SK-N-SH (cell line): ENCODE measurements around the gene MAG. TPM values are rescaled to one million over a fixed set of nuclear protein-coding genes. Genes with fewer than 3 reads are reported as not detected.
A peak's percentile ranks its signal among the peaks of the same experiment; 100 is the strongest.

Source experiments
- CTCF ChIA-PET: fragments of 300-600, 350-600 bp; formaldehyde crosslinking; extraction: SDS; loops from one replicate; lab custom pipeline; 2021; lab: Yijun Ruan, JAX
- POLR2A ChIA-PET: fragments of 350-600 bp; sonication (Branson Sonifier 250); formaldehyde crosslinking; extraction: SDS; loops from one replicate; lab custom pipeline; 2020; ENCODE audit warnings: antibody characterized with exemption, inconsistent platforms; lab: Yijun Ruan, JAX
- DNase-seq: peaks from one replicate; pipeline ENCODE4 v3.0.0; 2012
- H2AFZ ChIP-seq: fragments of 200-600 bp; sonication (generic); 2 replicates; pipeline ENCODE4 v1.8.1; 2016; ENCODE audit warnings: antibody characterized with exemption, mild to moderate bottlenecking, low read depth
- H3F3A ChIP-seq: fragments of 200-600 bp; sonication (generic); replicated peaks from 2 replicates; pipeline ENCODE3; 2016; ENCODE audit warnings: antibody characterized with exemption, mild to moderate bottlenecking; ENCODE audit not compliant: insufficient read depth
- H3K27ac ChIP-seq, 2 experiments: fragments of 200-500 bp in 1 of 2; fragments of 200-600 bp in 1 of 2; sonication (Bioruptor generic) in 1 of 2; sonication (generic), shearing (Covaris generic) in 1 of 2; 2 replicates each; pipeline versions ENCODE4 v1.5.1 to v1.6.1; 2014 to 2016; ENCODE audit warnings: low read depth in 2 of 2, inconsistent platforms in 1 of 2, low read length in 1 of 2, mild to moderate bottlenecking in 1 of 2, mixed read lengths in 1 of 2
- H3K27me3 ChIP-seq: fragments of 200-600 bp; sonication (generic), shearing (Covaris generic); 2 replicates; pipeline ENCODE4 v1.6.1; 2016; ENCODE audit warnings: mixed run types; ENCODE audit not compliant: insufficient read depth
- H3K36me3 ChIP-seq, 2 experiments: fragments of 200-500 bp in 1 of 2; fragments of 200-600 bp in 1 of 2; sonication (Bioruptor generic) in 1 of 2; sonication (generic) in 1 of 2; replicated peaks in 1 of 2; 2 replicates each; pipeline versions ENCODE3 to v1.5.1; 2014 to 2016; ENCODE audit warnings: low read length in 1 of 2, mild to moderate bottlenecking in 1 of 2; ENCODE audit not compliant: insufficient read depth in 2 of 2, control insufficient read depth in 1 of 2
- H3K4me1 ChIP-seq, 2 experiments: fragments of 200-500 bp in 1 of 2; fragments of 200-600 bp in 1 of 2; sonication (Bioruptor generic) in 1 of 2; sonication (generic), shearing (Covaris generic) in 1 of 2; 2 replicates each; pipeline versions ENCODE4 v1.5.1 to v1.6.1; 2014 to 2016; ENCODE audit warnings: low read depth in 1 of 2, low read length in 1 of 2, mixed run types in 1 of 2; ENCODE audit not compliant: insufficient read depth in 2 of 2, control insufficient read depth in 1 of 2
- H3K4me2 ChIP-seq: fragments of 200-600 bp; sonication (generic), shearing (Covaris generic); 2 replicates; pipeline ENCODE4 v1.6.1; 2017; ENCODE audit warnings: mixed run types
- H3K4me3 ChIP-seq, 2 experiments: fragments of 200-500 bp in 1 of 2; fragments of 200-600 bp in 1 of 2; sonication (Bioruptor generic) in 1 of 2; sonication (generic), shearing (Covaris generic) in 1 of 2; 2 replicates each; pipeline versions ENCODE4 v1.5.1 to v1.8.1; 2014 to 2016; ENCODE audit warnings: low read depth in 2 of 2, inconsistent platforms in 1 of 2, low read length in 1 of 2, mild to moderate bottlenecking in 1 of 2, mixed read lengths in 1 of 2, moderate library complexity in 1 of 2
- H3K79me2 ChIP-seq: fragments of 200-600 bp; sonication (generic); 2 replicates; pipeline ENCODE4 v1.8.1; 2017; ENCODE audit warnings: mild to moderate bottlenecking; ENCODE audit not compliant: insufficient read depth
- H3K9ac ChIP-seq: fragments of 200-600 bp; sonication (generic); 2 replicates; pipeline ENCODE4 v1.6.1; 2017; ENCODE audit warnings: mixed run types
- H3K9me2 ChIP-seq: fragments of 200-600 bp; sonication (generic); 2 replicates; pipeline ENCODE4 v1.6.1; 2017; ENCODE audit warnings: mixed run types
- H3K9me3 ChIP-seq: fragments of 200-600 bp; sonication (generic); 2 replicates; pipeline ENCODE4 v1.6.1; 2017; ENCODE audit warnings: mixed run types, mild to moderate bottlenecking, moderate library complexity
- H4K20me1 ChIP-seq: fragments of 200-600 bp; sonication (generic); 2 replicates; pipeline ENCODE4 v1.6.1; 2017; ENCODE audit warnings: mild to moderate bottlenecking, mixed run types; ENCODE audit not compliant: insufficient read depth
- ELF1 ChIP-seq: IDR thresholded peaks from 2 replicates; pipeline ENCODE4 v1.4.0; 2012
- EZH2phosphoT487 ChIP-seq: fragments of 200-600 bp; sonication (generic); IDR thresholded peaks from 2 replicates; pipeline ENCODE4 v1.6.1; 2017; ENCODE audit warnings: low read depth, mixed run types, mild to moderate bottlenecking, antibody characterized with exemption, moderate library complexity, borderline replicate concordance
- FOSL2 ChIP-seq: IDR thresholded peaks from 2 replicates; pipeline ENCODE4 v1.4.0; 2012; ENCODE audit warnings: low read depth, mild to moderate bottlenecking, moderate library complexity, borderline replicate concordance
- FOXM1 ChIP-seq: IDR thresholded peaks from 2 replicates; pipeline ENCODE4 v1.4.0; 2012; ENCODE audit warnings: low read depth, mild to moderate bottlenecking
- GABPA ChIP-seq: IDR thresholded peaks from 2 replicates; pipeline ENCODE4 v1.4.0; 2012; ENCODE audit warnings: low read depth, mild to moderate bottlenecking
- GATA2 ChIP-seq: sonication (generic); formaldehyde crosslinking; IDR thresholded peaks from 2 replicates; pipeline ENCODE4 v1.5.0; 2020; ENCODE audit warnings: mild to moderate bottlenecking, missing genetic modification reagents
- JUND ChIP-seq: IDR thresholded peaks from 2 replicates; pipeline ENCODE4 v1.4.0; 2012
- MEF2A ChIP-seq: IDR thresholded peaks from 2 replicates; pipeline ENCODE4 v1.4.0; 2012; ENCODE audit warnings: low read depth, borderline replicate concordance
- MXI1 ChIP-seq: IDR thresholded peaks from 2 replicates; pipeline ENCODE4 v1.6.1; 2012; ENCODE audit warnings: mild to moderate bottlenecking, low read depth, low read length, improper control_type of control experiment
- NFIC ChIP-seq: IDR thresholded peaks from 2 replicates; pipeline ENCODE4 v1.4.0; 2012; ENCODE audit warnings: borderline replicate concordance
- NRF1 ChIP-seq: IDR thresholded peaks from 2 replicates; pipeline ENCODE4 v1.6.1; 2012; ENCODE audit warnings: low read depth, mild to moderate bottlenecking, low read length
- POLR2AphosphoS5 ChIP-seq: IDR thresholded peaks from 2 replicates; pipeline ENCODE4 v1.6.1; 2012; ENCODE audit warnings: low read depth, low read length
- RAD21 ChIP-seq: IDR thresholded peaks from 2 replicates; pipeline ENCODE4 v1.6.1; 2012; ENCODE audit warnings: mild to moderate bottlenecking, low read length
- RCOR1 ChIP-seq: fragments of 150-350 bp; IDR thresholded peaks from 2 replicates; pipeline ENCODE4 v1.6.1; 2017; ENCODE audit warnings: antibody characterized with exemption, low read length
- SMC3 ChIP-seq: IDR thresholded peaks from 2 replicates; pipeline ENCODE4 v1.6.1; 2012; ENCODE audit warnings: low read depth, low read length, improper control_type of control experiment
- TCF12 ChIP-seq: IDR thresholded peaks from 2 replicates; pipeline ENCODE4 v1.4.0; 2012
- YY1 ChIP-seq: IDR thresholded peaks from 2 replicates; pipeline ENCODE4 v1.4.0; 2012; ENCODE audit warnings: low read depth, mild to moderate bottlenecking
- WGBS: methylation state at CpG from one replicate; pipeline ENCODE4 v1.1.6; 2017; ENCODE audit warnings: low lambda C conversion rate; 5-methylcytosine and 5-hydroxymethylcytosine counted together
- polyA plus RNA-seq, 3 experiments: library from polyadenylated mRNA; depleted of rRNA; stranded (reverse); fragments of >200 nt; gene quantifications; 2 replicates each; pipeline ENCODE4 v1.2.3, GENCODE V29; 2012
- TF ChIP-seq, protein P1 (sequence below): fragments of 200-600 bp; sonication (generic); IDR thresholded peaks from 2 replicates; pipeline ENCODE4 v1.6.1; 2017; ENCODE audit warnings: antibody characterized with exemption, mild to moderate bottlenecking, moderate library complexity
- TF ChIP-seq, protein P2 (sequence below): IDR thresholded peaks from 2 replicates; pipeline ENCODE4 v1.4.0; 2012; ENCODE audit warnings: low read depth, borderline replicate concordance
- TF ChIP-seq, protein P3 (sequence below): IDR thresholded peaks from 2 replicates; pipeline ENCODE4; 2012
- TF ChIP-seq, protein P4 (sequence below): IDR thresholded peaks from 2 replicates; pipeline ENCODE4 v1.6.1; 2012; ENCODE audit warnings: mild to moderate bottlenecking, low read depth, low read length, moderate library complexity

The MAG gene
- polyA plus RNA-seq, 1 of the 3 experiments (the other 2 are of a cell fraction): not detected

DNA sequence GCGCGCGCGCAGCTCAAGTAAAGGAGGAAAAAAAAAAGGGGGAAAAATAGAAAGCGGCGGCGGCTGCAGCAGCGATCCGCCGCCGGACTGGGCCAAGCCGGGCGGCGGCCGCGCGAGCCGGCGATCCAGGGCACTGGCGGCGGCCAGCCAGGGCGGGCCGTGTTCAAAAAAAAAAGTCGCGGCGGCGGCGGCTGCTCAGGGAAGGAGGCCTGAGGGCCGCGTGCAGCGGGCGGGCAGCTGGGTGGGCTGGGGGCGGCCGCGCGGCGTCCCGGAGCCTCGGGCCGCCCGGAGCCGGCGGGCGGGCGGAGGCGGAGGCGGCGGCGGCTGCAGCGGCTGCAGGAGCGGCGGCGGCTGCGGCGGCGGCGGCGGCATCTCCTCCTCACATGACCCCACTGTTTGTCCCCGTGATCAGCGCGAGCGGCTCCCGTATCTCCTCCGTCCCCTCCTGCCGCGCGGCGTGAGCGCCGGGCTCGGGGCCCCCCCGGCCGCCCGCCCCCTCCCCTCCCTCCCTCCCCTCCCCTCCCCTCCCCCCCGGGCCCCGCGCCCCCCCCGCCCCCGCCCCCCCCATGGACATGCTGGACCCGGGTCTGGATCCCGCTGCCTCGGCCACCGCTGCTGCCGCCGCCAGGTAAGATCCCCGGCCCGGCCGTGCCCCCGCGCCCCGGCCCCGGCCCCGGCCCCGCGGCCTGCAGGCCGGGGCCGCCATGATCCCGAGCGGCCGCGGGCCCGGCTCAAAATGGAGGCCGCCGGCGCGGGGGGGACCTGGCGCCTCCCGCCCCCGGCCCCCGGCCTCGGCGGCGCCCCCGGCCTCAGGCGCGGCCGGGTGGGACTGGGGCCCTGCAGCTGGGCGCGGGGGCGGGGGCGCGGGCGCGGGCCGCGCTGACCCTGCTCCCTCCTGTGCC lies 23.2 kb upstream of the MAG start, which contains the start of gene USF2 (continued):
- TF ChIP-seq, protein P1, sequence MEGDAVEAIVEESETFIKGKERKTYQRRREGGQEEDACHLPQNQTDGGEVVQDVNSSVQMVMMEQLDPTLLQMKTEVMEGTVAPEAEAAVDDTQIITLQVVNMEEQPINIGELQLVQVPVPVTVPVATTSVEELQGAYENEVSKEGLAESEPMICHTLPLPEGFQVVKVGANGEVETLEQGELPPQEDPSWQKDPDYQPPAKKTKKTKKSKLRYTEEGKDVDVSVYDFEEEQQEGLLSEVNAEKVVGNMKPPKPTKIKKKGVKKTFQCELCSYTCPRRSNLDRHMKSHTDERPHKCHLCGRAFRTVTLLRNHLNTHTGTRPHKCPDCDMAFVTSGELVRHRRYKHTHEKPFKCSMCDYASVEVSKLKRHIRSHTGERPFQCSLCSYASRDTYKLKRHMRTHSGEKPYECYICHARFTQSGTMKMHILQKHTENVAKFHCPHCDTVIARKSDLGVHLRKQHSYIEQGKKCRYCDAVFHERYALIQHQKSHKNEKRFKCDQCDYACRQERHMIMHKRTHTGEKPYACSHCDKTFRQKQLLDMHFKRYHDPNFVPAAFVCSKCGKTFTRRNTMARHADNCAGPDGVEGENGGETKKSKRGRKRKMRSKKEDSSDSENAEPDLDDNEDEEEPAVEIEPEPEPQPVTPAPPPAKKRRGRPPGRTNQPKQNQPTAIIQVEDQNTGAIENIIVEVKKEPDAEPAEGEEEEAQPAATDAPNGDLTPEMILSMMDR: no peak
- TF ChIP-seq ELF1 (no peak), POLR2AphosphoS5 (no peak), FOSL2 (no peak), FOXM1 (no peak), NRF1 (0 out of 2 replicates have a peak, but pooled peaks have one; percentile 26), MEF2A (no peak), RAD21 (no peak), EZH2phosphoT487 (no peak), NFIC (no peak), GATA2 (no peak)
- TF ChIP-seq, protein P2, sequence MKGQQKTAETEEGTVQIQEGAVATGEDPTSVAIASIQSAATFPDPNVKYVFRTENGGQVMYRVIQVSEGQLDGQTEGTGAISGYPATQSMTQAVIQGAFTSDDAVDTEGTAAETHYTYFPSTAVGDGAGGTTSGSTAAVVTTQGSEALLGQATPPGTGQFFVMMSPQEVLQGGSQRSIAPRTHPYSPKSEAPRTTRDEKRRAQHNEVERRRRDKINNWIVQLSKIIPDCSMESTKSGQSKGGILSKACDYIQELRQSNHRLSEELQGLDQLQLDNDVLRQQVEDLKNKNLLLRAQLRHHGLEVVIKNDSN: peak; percentile 88

DNA sequence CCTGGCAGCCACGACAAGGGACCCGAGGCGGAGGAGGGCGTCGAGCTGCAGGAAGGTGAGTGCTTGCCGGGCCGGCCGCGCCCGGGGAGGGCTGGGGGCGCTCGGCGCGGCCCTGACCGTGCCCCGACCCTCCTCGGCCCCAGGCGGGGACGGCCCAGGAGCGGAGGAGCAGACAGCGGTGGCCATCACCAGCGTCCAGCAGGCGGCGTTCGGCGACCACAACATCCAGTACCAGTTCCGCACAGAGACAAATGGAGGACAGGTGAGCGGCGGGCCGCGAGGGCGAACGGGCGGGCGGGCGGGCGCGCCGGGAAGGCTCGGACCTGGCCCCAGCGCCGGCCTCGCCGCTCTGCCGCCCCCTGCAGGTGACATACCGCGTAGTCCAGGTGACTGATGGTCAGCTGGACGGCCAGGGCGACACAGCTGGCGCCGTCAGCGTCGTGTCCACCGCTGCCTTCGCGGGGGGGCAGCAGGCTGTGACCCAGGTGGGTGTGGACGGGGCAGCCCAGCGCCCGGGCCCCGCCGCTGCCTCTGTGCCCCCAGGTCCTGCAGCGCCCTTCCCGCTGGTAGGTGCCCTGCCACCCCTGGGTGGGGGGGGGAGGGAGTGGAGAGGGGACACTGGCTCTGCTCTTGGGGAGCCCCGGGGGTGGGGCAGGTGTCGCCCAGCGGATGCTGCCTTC lies 22.4 kb upstream of the MAG start:
- Histone ChIP-seq H3K4me3 (peak overlapping the region; percentile 61 to 87; a peak in 3 of 4 replicates), H3K4me1 (peaks cover 4 to 15% of the 10 kb centered on the region in 2 experiments; a peak in 1 of 4 replicates), H2AFZ (no peak overlapping the region), H3K36me3 (peaks cover 19 to 34% of the 10 kb centered on the region in 2 experiments), H3K27me3 (no peaks in the 10 kb centered on the region), H3F3A (peaks cover 4% of the 10 kb centered on the region), H4K20me1 (no peaks in the 10 kb centered on the region), H3K79me2 (peaks cover 22% of the 10 kb centered on the region), H3K9ac (peak overlapping the region; percentile 56; the same call in 1 of the 2 replicates), H3K4me2 (peak overlapping the region; percentile 74), H3K9me3 (no peaks in the 10 kb centered on the region), H3K9me2 (no peaks in the 10 kb centered on the region), H3K27ac (peak overlapping the region in 1 of 2 experiments; percentile 92; a peak in 2 of 4 replicates)
- CTCF ChIA-PET: interaction anchor here (0.5 to 2.6 kb wide), 28 partner anchors 9 to 499 kb away, joined by 3 to 38 read pairs (median 3); partner anchors contain the start of genes FXYD3, HAMP and MAG
- WGBS: 10% methylated on average over 4 of the region's 66 CpGs
- POLR2A ChIA-PET: interaction anchor here (0.5 kb wide), 1 partner anchor 13 kb away, joined by 3 read pairs; the partner anchor contains the start of gene HAMP
- DNase-seq: peak; percentile 89
- TF ChIP-seq TCF12 (no peak), YY1 (0 out of 2 replicates have a peak, but pooled peaks have one; percentile 28), SMC3 (no peak), RCOR1 (no peak), GABPA (no peak), MXI1 (peak; percentile 13; the same call in 1 of the 2 replicates), JUND (no peak), NFIC (no peak), POLR2AphosphoS5 (no peak)
- TF ChIP-seq, protein P3, sequence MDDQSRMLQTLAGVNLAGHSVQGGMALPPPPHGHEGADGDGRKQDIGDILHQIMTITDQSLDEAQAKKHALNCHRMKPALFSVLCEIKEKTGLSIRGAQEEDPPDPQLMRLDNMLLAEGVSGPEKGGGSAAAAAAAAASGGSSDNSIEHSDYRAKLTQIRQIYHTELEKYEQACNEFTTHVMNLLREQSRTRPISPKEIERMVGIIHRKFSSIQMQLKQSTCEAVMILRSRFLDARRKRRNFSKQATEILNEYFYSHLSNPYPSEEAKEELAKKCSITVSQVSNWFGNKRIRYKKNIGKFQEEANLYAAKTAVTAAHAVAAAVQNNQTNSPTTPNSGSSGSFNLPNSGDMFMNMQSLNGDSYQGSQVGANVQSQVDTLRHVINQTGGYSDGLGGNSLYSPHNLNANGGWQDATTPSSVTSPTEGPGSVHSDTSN: no peak
- TF ChIP-seq, protein P4, sequence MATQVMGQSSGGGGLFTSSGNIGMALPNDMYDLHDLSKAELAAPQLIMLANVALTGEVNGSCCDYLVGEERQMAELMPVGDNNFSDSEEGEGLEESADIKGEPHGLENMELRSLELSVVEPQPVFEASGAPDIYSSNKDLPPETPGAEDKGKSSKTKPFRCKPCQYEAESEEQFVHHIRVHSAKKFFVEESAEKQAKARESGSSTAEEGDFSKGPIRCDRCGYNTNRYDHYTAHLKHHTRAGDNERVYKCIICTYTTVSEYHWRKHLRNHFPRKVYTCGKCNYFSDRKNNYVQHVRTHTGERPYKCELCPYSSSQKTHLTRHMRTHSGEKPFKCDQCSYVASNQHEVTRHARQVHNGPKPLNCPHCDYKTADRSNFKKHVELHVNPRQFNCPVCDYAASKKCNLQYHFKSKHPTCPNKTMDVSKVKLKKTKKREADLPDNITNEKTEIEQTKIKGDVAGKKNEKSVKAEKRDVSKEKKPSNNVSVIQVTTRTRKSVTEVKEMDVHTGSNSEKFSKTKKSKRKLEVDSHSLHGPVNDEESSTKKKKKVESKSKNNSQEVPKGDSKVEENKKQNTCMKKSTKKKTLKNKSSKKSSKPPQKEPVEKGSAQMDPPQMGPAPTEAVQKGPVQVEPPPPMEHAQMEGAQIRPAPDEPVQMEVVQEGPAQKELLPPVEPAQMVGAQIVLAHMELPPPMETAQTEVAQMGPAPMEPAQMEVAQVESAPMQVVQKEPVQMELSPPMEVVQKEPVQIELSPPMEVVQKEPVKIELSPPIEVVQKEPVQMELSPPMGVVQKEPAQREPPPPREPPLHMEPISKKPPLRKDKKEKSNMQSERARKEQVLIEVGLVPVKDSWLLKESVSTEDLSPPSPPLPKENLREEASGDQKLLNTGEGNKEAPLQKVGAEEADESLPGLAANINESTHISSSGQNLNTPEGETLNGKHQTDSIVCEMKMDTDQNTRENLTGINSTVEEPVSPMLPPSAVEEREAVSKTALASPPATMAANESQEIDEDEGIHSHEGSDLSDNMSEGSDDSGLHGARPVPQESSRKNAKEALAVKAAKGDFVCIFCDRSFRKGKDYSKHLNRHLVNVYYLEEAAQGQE: no peak
